Prostate gland (tissue), 2 donors: ENCODE results near the gene MRPL45. TPM values are rescaled to one million over a fixed set of nuclear protein-coding genes. Genes with fewer than 3 reads are reported as not detected.
A peak's percentile ranks its signal among the peaks of the same experiment; 100 is the strongest.

Experiments used
- DNase-seq: peaks from one replicate; pipeline ENCODE4 v3.0.0-alpha.2; 2019; ENCODE audit warnings: low spot score
- H3K27ac ChIP-seq, 2 donors: fragments of 200-600 bp; sonication (generic); 2 replicates each; pipeline ENCODE4 v1.5.1; 2017 to 2019
- H3K27me3 ChIP-seq: fragments of 200-600 bp; sonication (generic); replicated peaks from 2 replicates; pipeline ENCODE4 v1.5.1; 2019; ENCODE audit not compliant: insufficient read depth
- H3K36me3 ChIP-seq, 2 donors: fragments of 200-600 bp; sonication (generic); 1 replicate in 1 of 2; 2 replicates in 1 of 2; pipeline versions ENCODE4 v1.5.1 to v1.8.1; 2017 to 2019
- H3K4me1 ChIP-seq: fragments of 200-600 bp; sonication (generic); replicated peaks from 2 replicates; pipeline ENCODE4 v1.5.1; 2019
- H3K4me3 ChIP-seq, 2 donors: fragments of 200-600 bp; sonication (generic); 2 replicates each; pipeline ENCODE4 v1.5.1; 2017 to 2019
- H3K9me3 ChIP-seq: fragments of 200-600 bp; sonication (generic); 2 replicates; pipeline ENCODE4 v1.5.1; 2017
- CTCF ChIP-seq, 4 experiments: fragments of 200-600 bp in 2 of 4; fragments of 450-650 bp in 2 of 4; sonication (generic) in 2 of 4; IDR thresholded peaks; 1 replicate in 3 of 4; 2 replicates in 1 of 4; pipeline ENCODE4 v1.5.1; 2016 to 2019; ENCODE audit warnings: antibody characterized with exemption in 4 of 4, mild to moderate bottlenecking in 2 of 4, moderate library complexity in 2 of 4
- POLR2A ChIP-seq: fragments of 450-650 bp; IDR thresholded peaks from one replicate; pipeline ENCODE4 v1.6.1; 2016; ENCODE audit warnings: antibody characterized with exemption, mild to moderate bottlenecking
- POLR2AphosphoS5 ChIP-seq: sonication (generic); formaldehyde crosslinking; IDR thresholded peaks from one replicate; pipeline ENCODE4 v1.6.1; 2017; ENCODE audit warnings: antibody characterized with exemption
- WGBS: methylation state at CpG from one replicate; pipeline ENCODE4 v1.1.5; 2018; 5-methylcytosine and 5-hydroxymethylcytosine counted together
- intact Hi-C: fragments of 100-400 bp; cut with DNase I; formaldehyde crosslinking; loops from one replicate; pipeline ENCODE4 v1.14.2; 2022
- total RNA-seq, 2 donors: library from RNA; depleted of rRNA; stranded (reverse); fragments of >200 nt; gene quantifications; one replicate each; pipeline ENCODE4 v1.1.0, GENCODE V29; 2016

Gene MRPL45
- total RNA-seq, 2 donors from 2014 or later, result 24.7 to 37.3 TPM

- TF ChIP-seq POLR2AphosphoS5, result peak; percentile 12
- peak in 1 of 4 experiments; percentile 8 for TF ChIP-seq CTCF (IDR thresholded peaks at IDR 0.05)
- no peak for TF ChIP-seq POLR2A
- no peaks in the 10 kb centered on the region for H3K27me3 ChIP-seq
- H3K4me3 ChIP-seq, result no peak overlapping the region
- intact Hi-C loops, result no loop called here
- 41% methylated on average over 5 of the region's 5 CpGs for whole genome bisulfite sequencing
- no peaks in the 10 kb centered on the region for H3K9me3 ChIP-seq
- H3K4me1 ChIP-seq, result no peaks in the 10 kb centered on the region
- H3K27ac ChIP-seq, result no peak overlapping the region
- H3K36me3 ChIP-seq, result no peaks in the 10 kb centered on the region
- peak; percentile 69 for DNase-seq
Measured at GRCh38 chr17:38341035-38341721, 44.2 kb downstream of the MRPL45 start.

GRCh38 chr17:38342886-38343607 is 46.1 kb downstream of the MRPL45 start:
- DNase-seq, result no peak
- WGBS, result 80% methylated on average over 18 of the region's 18 CpGs
- Histone ChIP-seq H3K27me3 (no peaks in the 10 kb centered on the region), H3K4me1 (no peaks in the 10 kb centered on the region), H3K4me3 (no peak overlapping the region), H3K9me3 (no peaks in the 10 kb centered on the region), H3K36me3 (no peaks in the 10 kb centered on the region), H3K27ac (no peak overlapping the region)
- intact Hi-C loops, result no loop called here
- no peak for TF ChIP-seq CTCF (IDR thresholded peaks at IDR 0.05)
- TF ChIP-seq POLR2AphosphoS5, result no peak
- no peak for TF ChIP-seq POLR2A

GRCh38 chr17:38343608-38344419 is 46.8 kb downstream of the MRPL45 start, which contains the start of gene GPR179:
GPR179 (minus strand) TSS chr17:38343956; CDS start chr17:38343789, 167 bp downstream.
- Histone ChIP-seq H3K36me3 (no peaks in the 10 kb centered on the region), H3K9me3 (no peaks in the 10 kb centered on the region), H3K27ac (no peak within 1 kb of the TSS), H3K4me1 (no peaks in the 10 kb centered on the region), H3K4me3 (no peak within 1 kb of the TSS), H3K27me3 (no peaks in the 10 kb centered on the region)
- intact Hi-C loops, result no loop called here
- WGBS, result 76% methylated on average over 17 of the region's 18 CpGs
- no peak for DNase-seq
- no peak for TF ChIP-seq POLR2AphosphoS5
- no peak for TF ChIP-seq CTCF (IDR thresholded peaks at IDR 0.05)
- TF ChIP-seq POLR2A, result no peak

- Histone ChIP-seq H3K27me3 (no peaks in the 10 kb centered on the region), H3K4me3 (no peak overlapping the region), H3K9me3 (no peaks in the 10 kb centered on the region), H3K27ac (no peak overlapping the region), H3K4me1 (no peaks in the 10 kb centered on the region), H3K36me3 (no peaks in the 10 kb centered on the region)
- intact Hi-C loops, result no loop called here
- TF ChIP-seq POLR2AphosphoS5 (no peak), POLR2A (no peak)
- WGBS, result 97% methylated on average over 3 of the region's 3 CpGs
- DNase-seq, result no peak
Measured at GRCh38 chr17:38344420-38344745, 47.4 kb downstream of the MRPL45 start.

- TF ChIP-seq POLR2AphosphoS5 (no peak), POLR2A (no peak)
- H3K27ac ChIP-seq, result no peak overlapping the region
- H3K4me3 ChIP-seq, result no peak overlapping the region
- H3K36me3 ChIP-seq, result no peaks in the 10 kb centered on the region
- H3K9me3 ChIP-seq, result no peaks in the 10 kb centered on the region
- no peaks in the 10 kb centered on the region for H3K4me1 ChIP-seq
- intact Hi-C loops, result no loop called here
- no peak for DNase-seq
- no peaks in the 10 kb centered on the region for H3K27me3 ChIP-seq
- WGBS, result 96% methylated on average over 7 of the region's 7 CpGs
Measured at GRCh38 chr17:38345743-38346142, 48.8 kb downstream of the MRPL45 start.
